ENCODE results near the gene KCNK2.

Gene KCNK2

GRCh38 chr1:215256936-215257679, 174.6 kb downstream of the KCNK2 start:
- ATAC-seq (no peak), DNase-seq (no peak)

- no peak for ATAC-seq
- DNase-seq = no peak
Measured at GRCh38 chr1:215260711-215261110, 178.2 kb downstream of the KCNK2 start.

GRCh38 chr1:215262106-215262505, 179.6 kb downstream of the KCNK2 start:
- no peak for ATAC-seq
- DNase-seq = no peak

GRCh38 chr1:215263636-215264035, 181.1 kb downstream of the KCNK2 start:
- ATAC-seq = no peak
- no peak for DNase-seq

- DNase-seq (no peak), ATAC-seq (no peak)
Measured at GRCh38 chr1:215264649-215265048, 182.1 kb downstream of the KCNK2 start.

- DNase-seq (no peak), ATAC-seq (no peak)
Measured at GRCh38 chr1:215267495-215267894, 185.0 kb downstream of the KCNK2 start.

GRCh38 chr1:215269955-215270354, 187.4 kb downstream of the KCNK2 start:
- DNase-seq (no peak), ATAC-seq (no peak)

GRCh38 chr1:215273838-215274516, 191.4 kb downstream of the KCNK2 start:
- ATAC-seq (no peak), DNase-seq (no peak)

- DNase-seq = no peak
- no peak for ATAC-seq
Measured at GRCh38 chr1:215276582-215276981, 194.0 kb downstream of the KCNK2 start.

GRCh38 chr1:215277532-215277931, 195.0 kb downstream of the KCNK2 start:
- ATAC-seq = no peak
- no peak for DNase-seq

- DNase-seq (no peak), ATAC-seq (no peak)
Measured at GRCh38 chr1:215279682-215280081, 197.1 kb downstream of the KCNK2 start.

GRCh38 chr1:215282557-215282956, 200.0 kb downstream of the KCNK2 start:
- DNase-seq (no peak), ATAC-seq (no peak)

GRCh38 chr1:215285013-215285800, 202.7 kb downstream of the KCNK2 start:
- ATAC-seq = no peak
- DNase-seq = no peak
